Type B pancreatic cell (in vitro differentiated cells): ENCODE results near the gene GAB2. TPM values are rescaled to one million over a fixed set of nuclear protein-coding genes. Genes with fewer than 3 reads are reported as not detected.

Experiments
- DNase-seq: peaks from one replicate; pipeline ENCODE4 v3.0.0; 2021; ENCODE audit warnings: mixed read lengths; ENCODE audit not compliant: unreplicated experiment; ENCODE audit errors: extremely low spot score
- H3K27ac Mint-ChIP-seq: 2 replicates; pipeline ENCODE4 v1.8.0; 2021; ENCODE audit warnings: mild to moderate bottlenecking, mixed read lengths
- H3K27me3 Mint-ChIP-seq: 2 replicates; pipeline ENCODE4 v1.8.0; 2021; ENCODE audit warnings: mixed read lengths
- H3K36me3 Mint-ChIP-seq: 2 replicates; pipeline ENCODE4 v1.8.0; 2021; ENCODE audit warnings: mixed read lengths
- H3K4me1 Mint-ChIP-seq: one replicate; pipeline ENCODE4 v1.8.0; 2021; ENCODE audit warnings: mixed read lengths; ENCODE audit not compliant: unreplicated experiment
- H3K4me3 Mint-ChIP-seq: 2 replicates; pipeline ENCODE4 v1.8.0; 2021; ENCODE audit warnings: mild to moderate bottlenecking, mixed read lengths
- H3K9me3 Mint-ChIP-seq: 2 replicates; pipeline ENCODE4 v1.8.0; 2021; ENCODE audit warnings: mixed read lengths
- total RNA-seq: library from RNA; stranded (reverse); gene quantifications from 2 replicates; pipeline ENCODE4 v1.2.1, GENCODE V29; 2021; ENCODE audit warnings: low replicate concordance
- TF ChIP-seq, protein P1 (sequence below): fragments of 200-600 bp; sonication (generic); conservative IDR thresholded peaks from 2 replicates; pipeline ENCODE4 v1.5.0; 2021; ENCODE audit warnings: antibody characterized with exemption, mild to moderate bottlenecking

Gene GAB2
- total RNA-seq, 1 donor from 2014 or later = 23.3 TPM

GRCh38 chr11:78332872-78333271 lies 84.7 kb downstream of the GAB2 start:
- H3K4me1 Mint-ChIP-seq = peaks cover 13% of the 10 kb centered on the region
- H3K27ac Mint-ChIP-seq = no peak overlapping the region
- peaks cover 10% of the 10 kb centered on the region for H3K9me3 Mint-ChIP-seq
- H3K4me3 Mint-ChIP-seq = no peak overlapping the region
- DNase-seq = no peak
- TF ChIP-seq, protein P1, sequence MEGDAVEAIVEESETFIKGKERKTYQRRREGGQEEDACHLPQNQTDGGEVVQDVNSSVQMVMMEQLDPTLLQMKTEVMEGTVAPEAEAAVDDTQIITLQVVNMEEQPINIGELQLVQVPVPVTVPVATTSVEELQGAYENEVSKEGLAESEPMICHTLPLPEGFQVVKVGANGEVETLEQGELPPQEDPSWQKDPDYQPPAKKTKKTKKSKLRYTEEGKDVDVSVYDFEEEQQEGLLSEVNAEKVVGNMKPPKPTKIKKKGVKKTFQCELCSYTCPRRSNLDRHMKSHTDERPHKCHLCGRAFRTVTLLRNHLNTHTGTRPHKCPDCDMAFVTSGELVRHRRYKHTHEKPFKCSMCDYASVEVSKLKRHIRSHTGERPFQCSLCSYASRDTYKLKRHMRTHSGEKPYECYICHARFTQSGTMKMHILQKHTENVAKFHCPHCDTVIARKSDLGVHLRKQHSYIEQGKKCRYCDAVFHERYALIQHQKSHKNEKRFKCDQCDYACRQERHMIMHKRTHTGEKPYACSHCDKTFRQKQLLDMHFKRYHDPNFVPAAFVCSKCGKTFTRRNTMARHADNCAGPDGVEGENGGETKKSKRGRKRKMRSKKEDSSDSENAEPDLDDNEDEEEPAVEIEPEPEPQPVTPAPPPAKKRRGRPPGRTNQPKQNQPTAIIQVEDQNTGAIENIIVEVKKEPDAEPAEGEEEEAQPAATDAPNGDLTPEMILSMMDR = no peak
- peaks cover 6% of the 10 kb centered on the region for H3K36me3 Mint-ChIP-seq
- no peaks in the 10 kb centered on the region for H3K27me3 Mint-ChIP-seq

DNA sequence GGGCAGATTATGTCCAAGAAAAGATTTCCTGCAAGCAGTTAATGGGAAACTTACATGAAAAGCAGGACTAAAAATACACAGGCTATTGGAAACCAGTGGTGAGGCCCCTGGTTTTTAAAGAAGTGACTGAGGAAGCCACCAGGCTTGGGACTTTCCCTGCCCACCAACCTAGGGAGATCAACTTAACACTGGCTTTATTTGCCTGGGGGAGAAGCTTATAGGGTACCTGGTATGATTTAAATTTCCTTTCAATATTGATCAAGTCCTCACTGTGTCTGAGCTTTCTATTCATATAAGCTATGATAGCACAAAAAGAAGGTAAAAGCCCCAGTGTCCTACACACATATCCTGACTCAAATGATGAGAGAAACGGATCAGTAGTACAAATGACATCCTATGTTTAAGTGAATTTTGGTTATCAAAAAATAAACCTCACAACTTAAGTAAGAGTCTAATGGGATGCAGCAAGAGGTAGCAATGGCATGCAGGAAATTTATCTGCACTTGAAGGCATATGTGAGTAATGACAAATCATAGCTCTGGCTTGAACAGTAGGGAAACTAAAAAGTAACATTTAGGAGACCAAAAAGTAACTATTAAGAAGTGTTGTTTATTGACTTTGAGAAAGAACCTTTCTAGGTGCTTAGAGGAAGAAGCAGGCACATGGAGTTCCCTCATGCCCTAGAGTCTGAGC lies 85.3 kb downstream of the GAB2 start:
- Mint-ChIP-seq H3K4me3 (no peak overlapping the region), H3K9me3 (peaks cover 10% of the 10 kb centered on the region), H3K27me3 (no peaks in the 10 kb centered on the region), H3K4me1 (peaks cover 13% of the 10 kb centered on the region), H3K36me3 (peaks cover 6% of the 10 kb centered on the region), H3K27ac (no peak overlapping the region)
- TF ChIP-seq, protein P1 = no peak
- DNase-seq = no peak

DNA sequence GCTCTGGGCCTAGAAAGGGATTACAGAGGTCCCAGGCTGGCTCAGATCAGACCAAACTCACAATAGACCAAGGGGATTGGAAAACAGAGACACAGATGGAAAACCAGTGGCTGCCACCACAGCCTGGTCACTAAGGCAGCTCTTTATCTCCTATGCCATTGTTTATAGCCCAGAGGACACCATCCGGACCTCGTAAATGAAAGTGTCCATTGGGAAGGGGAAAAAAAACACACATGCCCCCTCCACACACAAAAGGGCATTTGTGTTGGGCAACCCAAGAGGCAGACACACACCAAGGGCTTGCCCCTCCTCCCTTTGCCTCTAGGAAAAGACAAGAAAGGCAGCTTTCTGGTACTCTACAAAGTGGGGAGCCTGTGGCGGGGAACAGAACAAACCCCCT lies 85.9 kb downstream of the GAB2 start:
- Mint-ChIP-seq H3K27me3 (no peaks in the 10 kb centered on the region), H3K4me3 (no peak overlapping the region), H3K9me3 (peaks cover 10% of the 10 kb centered on the region), H3K27ac (no peak overlapping the region), H3K4me1 (peaks cover 13% of the 10 kb centered on the region), H3K36me3 (peaks cover 6% of the 10 kb centered on the region)
- no peak for DNase-seq
- TF ChIP-seq, protein P1 = no peak

DNA sequence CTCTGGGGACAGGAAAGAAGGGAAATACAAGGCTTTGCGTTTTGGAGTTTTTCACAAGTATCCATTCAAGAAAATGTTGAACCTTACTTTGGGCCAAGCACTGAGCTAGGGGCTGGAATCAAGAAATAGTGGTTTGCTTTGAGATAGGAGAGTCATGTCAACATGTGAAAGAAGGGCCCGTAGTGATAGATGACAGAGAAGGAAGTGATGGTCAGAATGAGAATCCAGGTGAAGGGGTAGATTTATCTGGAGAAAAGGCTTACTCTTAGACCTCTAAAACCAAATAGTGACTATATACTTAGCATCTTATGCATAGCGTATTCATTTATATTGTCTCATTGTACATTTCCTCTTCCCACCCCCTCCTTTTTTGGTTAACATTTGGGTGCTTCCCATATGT lies 87.3 kb downstream of the GAB2 start:
- peaks cover 10% of the 10 kb centered on the region for H3K9me3 Mint-ChIP-seq
- H3K27ac Mint-ChIP-seq = no peak overlapping the region
- peaks cover 13% of the 10 kb centered on the region for H3K4me1 Mint-ChIP-seq
- DNase-seq = no peak
- peaks cover 2% of the 10 kb centered on the region for H3K36me3 Mint-ChIP-seq
- TF ChIP-seq, protein P1 = no peak
- H3K27me3 Mint-ChIP-seq = no peaks in the 10 kb centered on the region
- H3K4me3 Mint-ChIP-seq = no peak overlapping the region

DNA sequence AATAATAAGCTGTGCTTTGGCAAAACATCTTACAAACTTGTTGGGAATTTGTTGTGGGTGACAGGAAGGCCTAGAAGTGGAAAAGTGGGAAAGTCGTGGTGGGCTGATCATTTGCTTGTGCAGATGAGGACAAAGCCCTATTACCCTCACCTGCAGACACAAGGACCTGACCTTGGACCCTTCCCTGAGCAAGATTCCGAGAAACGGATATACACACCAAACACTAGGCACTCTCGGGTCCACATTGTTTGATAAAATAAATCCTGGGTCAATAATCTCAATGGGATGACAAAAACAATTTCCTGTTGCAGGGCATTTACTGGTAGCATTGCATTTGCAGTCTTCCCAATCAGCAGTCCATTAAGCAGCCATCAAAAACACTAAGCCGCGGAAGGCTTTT lies 89.7 kb downstream of the GAB2 start:
- no peak overlapping the region for H3K27ac Mint-ChIP-seq
- H3K4me1 Mint-ChIP-seq = peaks cover 12% of the 10 kb centered on the region
- no peaks in the 10 kb centered on the region for H3K27me3 Mint-ChIP-seq
- H3K36me3 Mint-ChIP-seq = no peaks in the 10 kb centered on the region
- DNase-seq = no peak
- TF ChIP-seq, protein P1 = no peak
- H3K4me3 Mint-ChIP-seq = no peak overlapping the region
- peaks cover 10% of the 10 kb centered on the region for H3K9me3 Mint-ChIP-seq
